Measurements from ENCODE around the gene EIF4G3. TPM values are rescaled to one million over a fixed set of nuclear protein-coding genes. Genes with fewer than 3 reads are reported as not detected.
"Not testable (repeated sequence)": the region's sequence is repeated elsewhere in the genome, so short reads cannot be mapped to it uniquely, and the experiment has no call there.

EIF4G3 gene
- polyA plus RNA-seq, 4 donors: 10.8 to 32.1 (median 20.1) TPM

GRCh38 chr1:21212126-21212525 lies 35.4 kb upstream of the EIF4G3 start:
- Histone ChIP-seq H3K4me1 (ENCODE audit: control insufficient read depth in 3 of 3, insufficient read depth in 2 of 3, low read depth in 1 of 3, low read length in 2 of 3) (no peaks in the 10 kb centered on the region), H3K4me3 (ENCODE audit: low read depth in 1 of 3, low read length in 3 of 3) (no peak overlapping the region), H3K27ac (ENCODE audit: low read depth in 1 of 3, low read length in 2 of 3) (no peak overlapping the region), H3K36me3 (ENCODE audit: control insufficient read depth in 3 of 3, insufficient read depth in 2 of 3, low read depth in 1 of 3, low read length in 3 of 3) (peaks cover 0 to 3% (median 0%) of the 10 kb centered on the region in 3 donors), H3K9me3 (ENCODE audit: control insufficient read depth in 2 of 2, insufficient read depth in 1 of 2, low read depth in 1 of 2, low read length in 1 of 2) (no peaks in the 10 kb centered on the region), H3K27me3 (ENCODE audit: control insufficient read depth in 3 of 3, insufficient read depth in 3 of 3, low read length in 3 of 3) (no peaks in the 10 kb centered on the region)
- WGBS, 3 donors: 54 to 64% (median 63%) methylated on average over 3 of the region's 3 CpGs
- DNase-seq: no peak
- FAIRE-seq: no peak

GRCh38 chr1:21208137-21208700 lies 31.5 kb upstream of the EIF4G3 start:
- not testable (repeated sequence) for H3K27ac ChIP-seq (ENCODE audit: low read depth in 1 of 3, low read length in 2 of 3); H3K9me3 ChIP-seq (ENCODE audit: control insufficient read depth in 2 of 2, insufficient read depth in 1 of 2, low read depth in 1 of 2, low read length in 1 of 2); FAIRE-seq; H3K4me1 ChIP-seq (ENCODE audit: control insufficient read depth in 3 of 3, insufficient read depth in 2 of 3, low read depth in 1 of 3, low read length in 2 of 3); DNase-seq; H3K27me3 ChIP-seq (ENCODE audit: control insufficient read depth in 3 of 3, insufficient read depth in 3 of 3, low read length in 3 of 3); H3K36me3 ChIP-seq (ENCODE audit: control insufficient read depth in 3 of 3, insufficient read depth in 2 of 3, low read depth in 1 of 3, low read length in 3 of 3); H3K4me3 ChIP-seq (ENCODE audit: low read depth in 1 of 3, low read length in 3 of 3)
- WGBS, 3 donors: 68 to 72% (median 70%) methylated on average over 6 of the region's 6 CpGs

GRCh38 chr1:21206117-21206516 lies 29.4 kb upstream of the EIF4G3 start:
- H3K4me3 ChIP-seq (ENCODE audit: low read depth in 1 of 3, low read length in 3 of 3): no peak overlapping the region
- no peaks in the 10 kb centered on the region for H3K36me3 ChIP-seq (ENCODE audit: control insufficient read depth in 3 of 3, insufficient read depth in 2 of 3, low read depth in 1 of 3, low read length in 3 of 3)
- FAIRE-seq (no peak), DNase-seq (no peak)
- no peak overlapping the region for H3K27ac ChIP-seq (ENCODE audit: low read depth in 1 of 3, low read length in 2 of 3)
- H3K4me1 ChIP-seq (ENCODE audit: control insufficient read depth in 3 of 3, insufficient read depth in 2 of 3, low read depth in 1 of 3, low read length in 2 of 3): no peaks in the 10 kb centered on the region
- WGBS, 3 donors: 39 to 77% (median 62%) methylated on average over 2 of the region's 2 CpGs
- no peaks in the 10 kb centered on the region for H3K27me3 ChIP-seq (ENCODE audit: control insufficient read depth in 3 of 3, insufficient read depth in 3 of 3, low read length in 3 of 3)
- H3K9me3 ChIP-seq (ENCODE audit: control insufficient read depth in 2 of 2, insufficient read depth in 1 of 2, low read depth in 1 of 2, low read length in 1 of 2): no peaks in the 10 kb centered on the region

GRCh38 chr1:21205416-21205815 lies 28.7 kb upstream of the EIF4G3 start:
- H3K36me3 ChIP-seq (ENCODE audit: control insufficient read depth in 3 of 3, insufficient read depth in 2 of 3, low read depth in 1 of 3, low read length in 3 of 3): no peaks in the 10 kb centered on the region
- H3K4me3 ChIP-seq (ENCODE audit: low read depth in 1 of 3, low read length in 3 of 3): no peak overlapping the region
- WGBS, 3 donors: 95 to 97% (median 97%) methylated on average over 5 of the region's 5 CpGs
- no peak overlapping the region for H3K27ac ChIP-seq (ENCODE audit: low read depth in 1 of 3, low read length in 2 of 3)
- FAIRE-seq (no peak), DNase-seq (no peak)
- no peaks in the 10 kb centered on the region for H3K4me1 ChIP-seq (ENCODE audit: control insufficient read depth in 3 of 3, insufficient read depth in 2 of 3, low read depth in 1 of 3, low read length in 2 of 3)
- H3K9me3 ChIP-seq (ENCODE audit: control insufficient read depth in 2 of 2, insufficient read depth in 1 of 2, low read depth in 1 of 2, low read length in 1 of 2): no peaks in the 10 kb centered on the region
- no peaks in the 10 kb centered on the region for H3K27me3 ChIP-seq (ENCODE audit: control insufficient read depth in 3 of 3, insufficient read depth in 3 of 3, low read length in 3 of 3)

GRCh38 chr1:21201650-21202049 lies 25.0 kb upstream of the EIF4G3 start:
- Histone ChIP-seq H3K36me3 (ENCODE audit: control insufficient read depth in 3 of 3, insufficient read depth in 2 of 3, low read depth in 1 of 3, low read length in 3 of 3) (no peaks in the 10 kb centered on the region), H3K4me1 (ENCODE audit: control insufficient read depth in 3 of 3, insufficient read depth in 2 of 3, low read depth in 1 of 3, low read length in 2 of 3) (no peaks in the 10 kb centered on the region), H3K9me3 (ENCODE audit: control insufficient read depth in 2 of 2, insufficient read depth in 1 of 2, low read depth in 1 of 2, low read length in 1 of 2) (no peaks in the 10 kb centered on the region), H3K4me3 (ENCODE audit: low read depth in 1 of 3, low read length in 3 of 3) (no peak overlapping the region), H3K27ac (ENCODE audit: low read depth in 1 of 3, low read length in 2 of 3) (no peak overlapping the region), H3K27me3 (ENCODE audit: control insufficient read depth in 3 of 3, insufficient read depth in 3 of 3, low read length in 3 of 3) (no peaks in the 10 kb centered on the region)
- FAIRE-seq (no peak), DNase-seq (no peak)
- WGBS, 3 donors: 84 to 93% (median 89%) methylated on average over 4 of the region's 4 CpGs

GRCh38 chr1:21201238-21201637 lies 24.5 kb upstream of the EIF4G3 start:
- not testable (repeated sequence) for H3K4me3 ChIP-seq (ENCODE audit: low read depth in 1 of 3, low read length in 3 of 3); H3K9me3 ChIP-seq (ENCODE audit: control insufficient read depth in 2 of 2, insufficient read depth in 1 of 2, low read depth in 1 of 2, low read length in 1 of 2); H3K27ac ChIP-seq (ENCODE audit: low read depth in 1 of 3, low read length in 2 of 3); H3K36me3 ChIP-seq (ENCODE audit: control insufficient read depth in 3 of 3, insufficient read depth in 2 of 3, low read depth in 1 of 3, low read length in 3 of 3); H3K27me3 ChIP-seq (ENCODE audit: control insufficient read depth in 3 of 3, insufficient read depth in 3 of 3, low read length in 3 of 3); H3K4me1 ChIP-seq (ENCODE audit: control insufficient read depth in 3 of 3, insufficient read depth in 2 of 3, low read depth in 1 of 3, low read length in 2 of 3); DNase-seq; FAIRE-seq
- WGBS, 3 donors: 86 to 95% (median 89%) methylated on average over 5 of the region's 5 CpGs

GRCh38 chr1:21200767-21201166 lies 24.1 kb upstream of the EIF4G3 start:
- no peaks in the 10 kb centered on the region for H3K36me3 ChIP-seq (ENCODE audit: control insufficient read depth in 3 of 3, insufficient read depth in 2 of 3, low read depth in 1 of 3, low read length in 3 of 3)
- whole genome bisulfite sequencing, 3 donors: 89 to 96% (median 90%) methylated on average over 6 of the region's 6 CpGs
- FAIRE-seq (no peak), DNase-seq (no peak)
- H3K27ac ChIP-seq (ENCODE audit: low read depth in 1 of 3, low read length in 2 of 3): no peak overlapping the region
- no peaks in the 10 kb centered on the region for H3K9me3 ChIP-seq (ENCODE audit: control insufficient read depth in 2 of 2, insufficient read depth in 1 of 2, low read depth in 1 of 2, low read length in 1 of 2)
- H3K27me3 ChIP-seq (ENCODE audit: control insufficient read depth in 3 of 3, insufficient read depth in 3 of 3, low read length in 3 of 3): no peaks in the 10 kb centered on the region
- no peak overlapping the region for H3K4me3 ChIP-seq (ENCODE audit: low read depth in 1 of 3, low read length in 3 of 3)
- H3K4me1 ChIP-seq (ENCODE audit: control insufficient read depth in 3 of 3, insufficient read depth in 2 of 3, low read depth in 1 of 3, low read length in 2 of 3): no peaks in the 10 kb centered on the region

GRCh38 chr1:21198929-21199328 lies 22.2 kb upstream of the EIF4G3 start:
- Histone ChIP-seq H3K4me1 (ENCODE audit: control insufficient read depth in 3 of 3, insufficient read depth in 2 of 3, low read depth in 1 of 3, low read length in 2 of 3) (peaks cover 0 to 6% (median 0%) of the 10 kb centered on the region in 3 donors), H3K27ac (ENCODE audit: low read depth in 1 of 3, low read length in 2 of 3) (no peak overlapping the region), H3K4me3 (ENCODE audit: low read depth in 1 of 3, low read length in 3 of 3) (no peak overlapping the region), H3K9me3 (ENCODE audit: control insufficient read depth in 2 of 2, insufficient read depth in 1 of 2, low read depth in 1 of 2, low read length in 1 of 2) (no peaks in the 10 kb centered on the region), H3K36me3 (ENCODE audit: control insufficient read depth in 3 of 3, insufficient read depth in 2 of 3, low read depth in 1 of 3, low read length in 3 of 3) (no peaks in the 10 kb centered on the region), H3K27me3 (ENCODE audit: control insufficient read depth in 3 of 3, insufficient read depth in 3 of 3, low read length in 3 of 3) (no peaks in the 10 kb centered on the region)
- FAIRE-seq (no peak), DNase-seq (no peak)
- WGBS, 3 donors: 63 to 64% (median 63%) methylated on average over 4 of the region's 4 CpGs

GRCh38 chr1:21192871-21193270 lies 16.2 kb upstream of the EIF4G3 start:
- FAIRE-seq: no peak
- Histone ChIP-seq H3K36me3 (ENCODE audit: control insufficient read depth in 3 of 3, insufficient read depth in 2 of 3, low read depth in 1 of 3, low read length in 3 of 3) (no peaks in the 10 kb centered on the region), H3K9me3 (ENCODE audit: control insufficient read depth in 2 of 2, insufficient read depth in 1 of 2, low read depth in 1 of 2, low read length in 1 of 2) (no peaks in the 10 kb centered on the region), H3K4me1 (ENCODE audit: control insufficient read depth in 3 of 3, insufficient read depth in 2 of 3, low read depth in 1 of 3, low read length in 2 of 3) (peaks cover 4 to 10% (median 6%) of the 10 kb centered on the region in 3 donors), H3K27ac (ENCODE audit: low read depth in 1 of 3, low read length in 2 of 3) (no peak overlapping the region), H3K4me3 (ENCODE audit: low read depth in 1 of 3, low read length in 3 of 3) (no peak overlapping the region), H3K27me3 (ENCODE audit: control insufficient read depth in 3 of 3, insufficient read depth in 3 of 3, low read length in 3 of 3) (no peaks in the 10 kb centered on the region)
- 84 to 92% (median 84%) methylated on average over 4 of the region's 4 CpGs for WGBS, 3 donors
- no peak for DNase-seq

Data from small intestine (tissue), 7 donors.